NK-92 treated with Interleukin-12 subunit alpha and Interleukin-12 subunit beta, amount 100 ng/mL, for 24 hours (cell line): ENCODE results near the gene THAP7.
"Not testable (repeated sequence)": the region's sequence is repeated elsewhere in the genome, so short reads cannot be mapped to it uniquely, and the experiment has no call there.

ENCODE experiments used
- DNase-seq: peaks from one replicate; lab custom pipeline; 2025; lab: John Stamatoyannopoulos, UW

Gene THAP7, protein sequence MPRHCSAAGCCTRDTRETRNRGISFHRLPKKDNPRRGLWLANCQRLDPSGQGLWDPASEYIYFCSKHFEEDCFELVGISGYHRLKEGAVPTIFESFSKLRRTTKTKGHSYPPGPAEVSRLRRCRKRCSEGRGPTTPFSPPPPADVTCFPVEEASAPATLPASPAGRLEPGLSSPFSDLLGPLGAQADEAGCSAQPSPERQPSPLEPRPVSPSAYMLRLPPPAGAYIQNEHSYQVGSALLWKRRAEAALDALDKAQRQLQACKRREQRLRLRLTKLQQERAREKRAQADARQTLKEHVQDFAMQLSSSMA

DNA sequence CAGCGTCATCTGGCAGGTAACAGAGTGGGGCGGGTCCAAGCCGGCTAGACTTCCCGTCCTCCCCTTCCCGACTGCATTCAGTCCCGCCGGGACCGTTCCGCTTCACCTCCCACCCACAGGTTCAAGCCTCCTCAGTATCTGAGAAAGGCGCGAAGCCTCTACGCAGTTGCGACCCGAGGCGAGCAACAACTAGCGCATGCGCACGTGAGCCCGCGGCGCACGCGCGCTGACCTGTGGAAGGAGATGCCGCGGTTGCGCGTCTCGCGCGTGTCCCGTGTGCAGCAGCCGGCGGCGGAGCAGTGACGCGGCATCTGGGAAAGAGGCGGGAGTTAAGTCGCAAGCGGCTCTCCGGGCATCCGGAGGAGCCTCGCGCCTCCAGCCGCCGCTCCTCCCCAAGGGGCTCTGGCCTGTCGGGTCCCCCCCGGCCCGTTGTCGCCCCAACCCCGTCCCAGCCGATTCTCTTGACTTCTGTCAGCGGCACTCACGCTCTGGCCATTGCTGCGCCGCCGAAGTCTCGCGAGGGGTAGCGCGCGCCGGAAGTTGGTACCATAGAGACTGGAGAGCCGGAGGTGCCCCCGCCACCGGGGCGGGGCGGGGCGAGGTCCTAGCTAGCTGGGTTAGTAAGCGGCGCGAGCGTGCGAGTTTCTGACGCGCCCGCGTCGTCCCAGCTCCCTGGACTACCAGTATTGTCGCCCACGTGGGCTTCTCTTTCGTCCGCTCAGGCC, at the start of gene THAP7:
Gene THAP7 (minus strand): TSS at position 518 of the 725 bp plus-strand sequence. CDS start 207 bp downstream, at position 311.
- DNase-seq: peak; percentile 91

DNA sequence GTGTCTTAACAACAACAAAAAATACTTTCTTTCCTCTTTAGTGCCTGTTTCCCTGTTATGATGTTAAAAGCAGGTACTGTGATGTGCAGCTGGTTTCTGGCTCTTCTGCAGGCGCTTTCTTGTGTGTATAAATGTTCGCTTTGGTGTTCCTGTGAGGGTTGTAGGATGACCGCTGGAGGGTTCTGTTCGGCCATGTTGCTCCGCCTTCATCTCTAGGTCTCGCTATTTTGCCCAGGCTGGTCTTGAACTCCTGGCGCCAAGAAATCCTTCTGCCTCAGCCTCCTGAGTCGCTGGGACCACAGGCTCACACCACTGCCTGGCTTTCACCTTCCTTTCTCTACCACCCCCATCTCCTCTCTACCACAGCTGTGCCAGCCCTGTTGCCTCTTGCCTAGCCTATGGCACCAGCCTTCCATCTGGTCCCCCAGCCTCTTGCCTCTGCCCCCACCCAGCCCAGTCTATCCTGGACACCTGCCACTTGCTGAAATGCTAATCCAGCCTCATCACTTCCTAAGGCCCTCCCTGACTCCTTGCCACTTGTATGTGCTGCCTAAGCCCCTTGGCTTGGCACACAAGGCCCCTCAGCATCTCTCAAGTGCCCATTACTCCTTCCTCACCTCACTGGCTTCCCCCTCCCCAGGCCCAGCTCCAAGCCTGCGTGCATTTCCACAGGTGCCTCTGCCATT, 49.4 kb upstream of the THAP7 start:
- DNase-seq: no peak

DNA sequence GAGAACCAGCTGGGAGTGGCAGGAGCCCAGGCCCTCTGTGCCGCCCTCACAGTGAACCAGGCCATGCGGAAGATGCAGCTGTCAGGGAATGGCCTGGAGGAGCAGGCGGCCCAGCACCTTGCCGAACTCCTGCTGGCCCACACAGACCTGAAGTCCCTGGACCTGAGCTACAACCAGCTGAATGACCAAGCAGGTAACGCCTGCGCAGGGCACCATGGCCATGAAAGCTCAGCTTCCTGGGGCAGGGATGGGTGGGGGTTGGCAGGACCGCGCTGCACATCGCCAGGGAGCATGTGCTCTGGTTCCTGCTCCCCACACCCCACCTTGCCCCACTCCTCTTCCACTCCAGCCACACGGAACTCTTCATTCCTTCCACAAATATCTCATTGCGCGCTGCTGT, 47.0 kb upstream of the THAP7 start:
- DNase-seq: not testable (repeated sequence)

DNA sequence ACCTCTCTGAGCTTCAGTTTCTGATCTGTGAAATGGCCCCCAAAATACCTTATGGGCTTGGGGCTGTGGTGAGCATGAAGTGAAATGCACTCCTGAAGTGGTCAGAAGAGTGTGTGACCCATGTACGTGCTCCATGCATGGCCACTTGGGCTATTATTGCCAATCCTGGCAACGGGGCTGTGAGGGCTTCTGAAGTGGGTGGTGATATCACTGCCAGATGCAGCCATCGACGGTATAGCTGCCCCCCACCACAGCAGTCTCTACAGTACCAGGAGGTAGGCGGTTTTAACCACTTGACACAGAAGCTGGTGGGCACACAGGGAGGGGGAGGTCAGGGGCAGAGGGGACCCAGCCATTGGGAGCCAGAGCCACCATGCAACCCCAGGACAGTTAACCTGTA, 46.5 kb upstream of the THAP7 start:
- not testable (repeated sequence) for DNase-seq

DNA sequence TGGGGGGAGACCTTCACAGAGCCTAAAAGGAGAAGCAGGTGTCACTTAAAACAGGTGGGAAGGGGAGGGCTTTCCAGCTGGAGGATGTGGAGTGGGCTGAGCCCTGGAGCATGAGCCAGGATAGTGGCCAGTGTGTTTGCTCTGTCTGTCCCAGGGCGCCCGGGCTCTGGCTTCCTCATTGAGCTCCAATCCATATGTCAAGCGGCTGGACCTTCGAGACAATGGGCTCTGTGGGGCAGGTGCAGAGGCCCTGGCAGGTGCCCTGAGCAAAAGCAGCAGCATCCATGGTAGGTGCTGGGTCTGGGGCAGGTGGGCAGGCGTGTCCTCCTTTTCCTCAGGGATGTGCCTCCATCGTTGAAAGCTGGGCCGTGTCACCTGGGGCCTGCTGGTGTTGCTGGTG, 45.8 kb upstream of the THAP7 start:
- no peak for DNase-seq

DNA sequence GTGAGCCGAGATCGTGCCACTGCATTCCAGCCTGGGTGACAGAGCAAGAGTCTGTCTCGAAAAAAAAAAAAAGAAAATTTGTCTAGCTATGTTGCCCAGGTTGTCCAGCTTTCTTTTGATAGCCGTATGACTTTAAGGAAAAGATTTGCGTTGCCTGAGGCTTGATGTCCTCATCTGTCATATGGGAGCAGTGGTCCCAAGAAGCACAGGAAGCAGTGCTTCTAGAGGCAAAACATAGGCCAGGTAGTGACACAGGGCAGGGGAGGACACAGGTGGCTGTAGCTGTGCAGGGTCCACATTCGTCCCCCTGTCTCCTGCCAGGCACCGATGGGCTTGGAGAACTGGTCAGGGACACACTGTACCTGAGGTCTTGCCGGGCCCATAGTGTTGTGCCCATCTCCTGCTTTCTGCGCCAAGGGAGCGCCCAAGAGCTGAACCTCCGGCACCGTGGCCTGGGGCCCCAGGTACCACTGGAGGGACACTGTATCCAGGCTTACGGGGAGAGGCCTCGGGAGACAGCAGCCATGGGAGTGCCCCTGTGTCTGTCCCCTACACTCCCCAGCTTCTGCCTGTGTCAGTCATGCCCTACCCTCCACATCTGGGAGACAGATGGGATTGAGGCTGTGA, 45.2 kb upstream of the THAP7 start:
- no peak for DNase-seq

DNA sequence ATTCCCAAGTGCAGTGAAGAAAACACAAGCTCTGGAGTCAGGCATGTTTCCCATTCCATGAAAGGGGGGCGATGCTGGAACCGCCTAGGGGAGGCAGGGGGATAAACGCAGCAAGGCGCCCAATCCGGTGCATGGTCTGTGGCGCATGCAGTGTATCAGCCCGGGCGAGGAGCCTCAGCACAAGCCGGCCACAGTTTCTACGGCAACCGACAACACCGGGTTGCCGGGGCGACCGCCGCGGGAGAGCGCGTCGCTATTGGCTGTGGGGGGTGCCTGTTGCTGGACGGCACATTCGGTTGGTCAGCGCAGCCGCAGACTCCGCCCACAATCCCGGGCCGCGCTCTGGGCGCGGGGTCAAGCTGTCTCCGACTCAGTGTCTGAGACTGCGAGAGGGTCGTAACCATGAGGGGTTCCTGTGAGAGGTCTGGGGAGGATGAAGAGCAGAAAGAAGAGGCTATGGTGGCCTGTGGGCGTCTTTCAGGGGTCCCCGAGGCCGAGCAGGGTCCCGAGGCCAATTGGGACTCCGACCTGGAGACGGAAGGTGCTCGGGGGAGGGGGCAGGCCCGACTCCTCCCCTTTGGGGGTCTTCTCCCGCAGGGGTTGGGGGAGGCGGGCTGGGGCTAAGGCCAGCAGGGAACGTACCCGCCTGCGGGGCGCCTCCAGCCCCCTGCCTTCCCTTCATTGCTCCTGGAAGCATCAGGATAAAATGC, 43.8 kb upstream of the THAP7 start, which contains the start of gene LRRC74B:
Gene LRRC74B (plus strand): TSS at position 362 of the 710 bp plus-strand sequence. CDS start 41 bp downstream, at position 403.
- no peak for DNase-seq

DNA sequence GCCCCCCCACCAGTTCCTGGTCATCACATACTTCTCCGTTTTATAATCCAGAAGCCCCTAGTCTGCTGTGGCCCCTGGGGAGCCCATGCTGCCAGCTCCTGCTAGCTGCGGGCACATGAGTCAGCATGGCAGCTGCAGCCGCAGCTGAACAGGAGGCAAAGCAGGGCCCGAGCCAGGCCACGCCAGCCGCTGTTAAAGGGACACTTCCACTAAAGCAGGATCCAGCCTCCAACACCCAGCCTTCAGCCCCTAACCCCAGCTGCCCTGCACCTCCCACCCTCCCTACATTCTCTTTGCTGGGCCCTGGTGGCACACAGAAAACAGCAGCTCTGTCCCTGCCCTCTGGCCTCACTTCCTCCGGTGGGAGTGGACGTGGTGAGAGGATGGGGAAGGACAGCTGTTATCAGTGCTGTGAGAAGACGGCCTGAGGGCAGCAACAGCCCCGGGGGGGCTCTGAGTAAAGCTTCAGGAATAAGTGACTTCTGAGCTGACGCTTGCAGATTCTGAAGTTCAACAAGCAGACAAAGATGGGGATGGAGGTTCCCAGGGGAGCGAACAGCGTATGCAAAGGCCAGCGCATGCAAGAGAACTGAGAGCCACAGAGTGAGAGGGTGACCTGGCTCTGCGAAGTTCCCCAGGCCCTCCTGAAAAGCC, 43.1 kb upstream of the THAP7 start:
- no peak for DNase-seq

DNA sequence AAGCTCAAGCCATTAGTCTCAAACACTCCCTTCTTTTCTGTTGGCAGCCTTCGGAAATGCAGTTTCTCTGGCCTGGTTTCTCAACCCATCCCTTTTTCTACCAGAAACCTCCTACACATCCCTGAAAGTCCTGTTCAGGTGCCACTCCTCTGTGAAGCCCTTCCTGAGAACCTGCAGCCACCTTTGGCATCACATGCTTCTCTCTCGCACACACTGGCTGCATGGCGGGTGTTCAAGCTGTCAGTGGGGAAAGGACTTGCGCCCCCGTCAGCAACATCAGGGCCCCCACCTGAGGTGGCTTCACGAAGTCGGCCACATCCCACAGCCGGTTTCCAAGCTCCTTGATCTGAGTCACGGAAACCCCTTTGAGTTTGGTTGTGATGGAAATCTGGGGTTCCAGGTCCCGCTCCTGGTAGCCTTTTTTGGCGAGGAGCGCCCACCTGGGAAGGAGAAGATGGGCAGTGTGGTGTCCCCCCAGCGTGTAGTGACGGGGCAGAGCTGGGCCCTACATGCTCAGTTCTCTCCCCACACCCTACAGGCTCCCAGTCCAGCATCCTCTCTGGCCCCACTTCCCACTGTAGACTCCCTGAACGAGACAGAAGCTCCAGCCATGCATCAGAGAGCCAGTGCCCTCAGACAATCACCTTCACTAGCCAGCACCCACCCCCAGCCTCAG, 42.1 kb upstream of the THAP7 start:
- DNase-seq: no peak

DNA sequence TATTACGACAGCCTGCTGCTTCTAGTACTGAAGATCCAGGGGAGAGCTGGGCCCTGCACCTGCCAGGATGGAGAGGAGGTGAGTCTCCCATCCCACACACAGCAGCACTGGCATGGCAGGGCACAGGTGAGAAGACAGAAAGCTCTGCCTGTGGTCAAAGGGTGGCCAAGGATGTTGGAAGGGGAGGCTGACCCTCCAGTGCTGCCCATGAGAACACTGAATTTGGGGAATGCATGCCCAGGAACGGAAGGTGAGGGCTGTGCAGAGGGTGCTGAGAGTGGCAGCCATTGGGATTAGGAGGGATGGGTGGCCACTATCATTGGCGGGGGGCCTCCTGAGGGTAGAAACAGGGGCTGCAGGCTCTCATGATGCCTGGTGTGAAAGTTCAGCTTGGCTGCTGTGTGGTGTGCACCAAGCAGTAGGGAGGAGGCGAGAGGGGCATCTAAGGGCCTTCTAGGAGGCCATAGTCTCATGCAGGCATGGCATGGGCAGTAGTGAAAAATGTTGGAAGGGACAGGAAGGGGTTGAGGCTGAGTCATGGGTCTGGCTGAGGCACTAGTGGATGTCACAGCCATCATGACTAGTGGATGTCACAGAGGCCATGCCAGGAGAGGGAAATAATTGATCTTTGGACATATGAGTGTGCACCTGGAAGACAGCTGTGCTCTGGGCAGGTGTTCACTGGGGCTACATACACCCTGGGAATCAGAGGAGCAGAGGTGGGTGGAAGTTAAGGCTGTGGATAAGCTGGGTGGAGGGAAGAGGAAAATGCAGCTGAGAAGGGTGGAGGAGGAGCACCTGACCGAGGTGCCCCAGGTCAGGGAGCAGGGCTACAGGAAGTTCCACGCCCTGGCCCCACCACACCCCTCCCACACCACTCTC, 41.3 kb upstream of the THAP7 start:
- DNase-seq: no peak

DNA sequence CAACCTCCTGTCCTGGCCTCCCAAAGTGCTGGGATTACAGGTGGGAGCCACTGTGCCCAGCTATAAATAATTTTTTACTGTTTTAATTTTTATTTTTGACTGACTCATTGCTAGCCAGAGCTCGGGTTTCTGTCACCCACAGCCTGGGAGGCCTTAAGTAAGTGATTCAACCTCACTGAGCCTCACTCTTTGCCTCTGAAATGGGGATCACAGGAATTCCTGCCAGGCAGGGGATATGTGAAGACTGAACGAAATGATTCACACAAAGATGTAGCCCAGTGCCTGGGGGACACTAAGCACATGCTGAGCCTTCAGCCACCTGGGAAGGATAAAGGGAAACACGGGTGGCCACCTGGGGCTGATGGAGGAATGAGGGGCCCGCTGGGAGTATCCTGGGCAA, 40.0 kb upstream of the THAP7 start:
- no peak for DNase-seq

DNA sequence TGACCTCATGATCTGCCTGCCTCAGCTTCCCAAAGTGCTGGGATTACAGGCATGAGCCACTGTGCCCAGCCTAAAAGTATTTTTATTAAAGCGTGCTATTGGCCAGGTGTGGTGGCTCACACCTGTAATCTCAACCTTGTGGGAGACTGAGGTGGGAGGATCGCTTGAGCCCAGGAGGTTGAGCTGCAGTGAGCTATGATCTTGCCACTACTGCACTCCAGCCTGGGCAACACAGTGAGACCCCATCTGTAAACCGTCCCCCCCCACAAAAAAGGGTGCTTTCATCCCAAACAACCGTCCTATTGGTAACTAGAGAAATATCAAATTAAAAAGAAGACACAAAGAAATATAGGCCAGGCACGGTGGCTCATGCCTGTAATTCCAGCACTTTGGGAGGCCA, 37.2 kb upstream of the THAP7 start:
- not testable (repeated sequence) for DNase-seq

DNA sequence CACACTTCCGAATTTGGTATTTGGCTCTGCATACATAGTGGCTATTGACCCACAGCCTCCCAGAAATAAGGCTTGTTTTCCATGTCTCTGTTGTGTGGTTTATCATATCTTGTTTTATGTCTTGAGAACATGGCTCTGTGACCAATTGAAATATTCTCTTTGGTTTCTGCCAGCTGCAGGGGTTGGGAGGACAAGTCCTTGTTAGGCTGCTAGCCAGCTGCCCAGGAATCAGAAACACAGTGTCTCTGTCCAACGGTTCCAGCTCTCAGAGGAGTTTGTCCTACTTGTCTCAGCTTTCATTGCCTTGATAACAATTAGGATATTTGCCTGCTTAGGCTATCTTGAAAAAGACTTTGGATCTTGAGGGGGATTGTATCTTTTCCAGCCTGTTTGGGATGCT, 36.5 kb upstream of the THAP7 start:
- no peak for DNase-seq

DNA sequence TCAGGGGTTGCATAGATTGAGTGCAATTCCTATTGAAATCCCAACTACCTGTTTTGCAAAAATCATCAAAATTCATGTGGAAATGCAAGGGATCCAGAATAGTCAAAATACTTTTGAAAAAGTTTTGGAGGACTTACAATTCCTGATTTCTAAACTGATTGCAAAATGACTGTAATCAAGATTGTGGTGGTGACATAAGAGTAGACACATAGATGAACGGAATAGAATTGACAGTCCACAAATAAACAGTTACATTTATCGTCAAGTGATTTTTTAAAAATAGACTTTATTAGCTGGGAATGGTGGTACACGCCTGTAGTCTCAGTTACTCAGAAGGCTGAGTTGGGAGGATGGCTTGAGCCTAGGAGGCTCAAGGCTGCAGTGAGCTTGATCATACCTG, 33.1 kb upstream of the THAP7 start:
- no peak for DNase-seq

DNA sequence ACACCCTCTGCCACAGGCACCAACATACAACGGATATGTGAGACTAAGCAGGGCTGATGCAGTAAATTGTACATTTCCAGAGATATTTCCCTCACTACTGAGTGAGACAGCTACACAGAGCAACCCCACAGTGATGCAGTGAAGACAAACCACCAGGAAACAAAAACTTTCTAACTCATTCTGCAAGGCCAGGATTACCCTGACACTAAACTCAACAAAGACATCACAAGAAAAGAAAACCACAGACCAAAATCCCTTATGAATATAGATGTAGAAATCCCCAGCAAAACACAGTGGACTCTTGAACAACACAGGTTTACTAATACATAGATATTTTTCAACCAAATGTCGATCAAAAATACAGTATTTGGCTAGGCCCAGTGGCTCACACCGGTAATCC, 32.0 kb upstream of the THAP7 start:
- no peak for DNase-seq

DNA sequence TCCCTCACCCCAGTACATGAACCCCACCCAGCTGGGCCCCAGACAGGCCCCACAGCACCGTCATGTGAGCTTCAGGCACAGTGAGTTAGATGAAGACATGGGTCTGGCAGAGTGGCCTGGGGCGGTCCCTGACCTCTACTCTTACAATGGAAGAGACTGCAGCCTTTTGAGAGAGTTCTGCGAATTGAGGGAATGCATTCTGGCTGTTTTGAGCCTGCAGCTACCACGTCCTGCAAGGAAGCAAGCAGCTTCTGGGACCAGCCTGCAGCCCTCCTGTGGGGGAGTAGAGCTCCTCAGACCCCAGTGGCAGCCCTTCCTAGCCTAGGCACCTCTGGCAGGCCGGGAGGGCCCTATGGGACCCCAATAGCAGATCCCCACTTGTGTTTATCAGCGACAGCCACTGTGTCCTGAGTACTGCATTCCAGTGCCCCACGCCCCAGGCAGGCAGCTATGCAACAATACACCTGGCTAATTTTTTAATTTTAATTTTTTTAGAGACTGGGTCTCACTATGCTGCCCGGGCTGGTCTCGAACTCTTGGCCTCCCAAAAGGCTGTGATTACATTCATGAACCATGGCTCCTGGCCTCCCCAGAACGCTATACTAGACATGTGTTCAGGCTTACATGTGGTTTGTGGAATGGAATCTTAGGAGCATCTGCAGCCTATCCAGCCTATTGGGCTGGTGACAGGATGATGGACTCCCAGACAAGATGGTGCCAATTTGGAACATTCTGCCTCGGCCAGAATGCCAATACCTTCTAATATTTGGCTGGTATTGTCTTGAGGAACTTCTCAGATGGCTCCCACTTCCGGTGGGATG, 31.2 kb upstream of the THAP7 start:
- no peak for DNase-seq

DNA sequence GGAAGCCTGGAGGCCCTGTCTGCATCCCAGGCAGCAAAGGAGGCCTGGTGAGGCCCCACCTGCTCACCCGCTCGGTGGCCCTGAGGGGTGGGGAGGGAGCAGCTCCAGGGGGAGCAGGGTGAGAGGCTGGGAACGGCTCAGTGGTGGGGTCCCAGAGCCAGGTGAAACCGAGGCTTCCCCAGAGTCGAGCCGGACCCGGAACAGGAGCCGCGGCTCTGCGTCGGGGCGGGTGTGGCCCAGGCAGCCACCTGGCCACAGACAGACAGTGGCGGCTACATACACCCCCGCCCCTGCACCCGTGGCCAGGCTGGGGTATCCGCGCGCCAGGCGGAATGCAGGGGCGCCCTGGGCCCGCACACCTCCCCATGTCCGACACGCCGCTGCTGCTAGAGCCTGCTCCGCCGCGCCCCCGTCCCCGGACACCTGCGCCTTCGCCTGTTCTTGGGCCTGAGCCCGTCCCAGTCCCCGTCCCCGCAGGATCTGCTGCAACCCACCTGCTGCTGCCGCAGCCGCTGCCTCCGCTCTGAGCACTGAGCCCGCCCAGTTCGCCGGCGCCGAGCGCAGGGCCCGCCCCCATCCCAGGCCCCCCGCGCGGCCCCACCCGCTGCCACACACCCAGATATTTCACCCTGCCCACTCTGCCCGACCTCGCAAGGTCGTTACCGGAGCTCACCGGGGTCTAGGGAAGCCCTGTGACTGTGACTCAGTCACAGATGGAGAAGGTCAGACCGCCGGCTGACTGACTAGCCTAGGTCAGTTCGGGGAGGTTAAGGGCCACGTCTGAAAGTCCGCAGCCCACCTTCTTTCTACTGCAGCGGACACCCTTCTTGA, 30.3 kb upstream of the THAP7 start, which contains the start of gene SLC7A4:
Gene SLC7A4 (minus strand): TSS at position 525 of the 831 bp plus-strand sequence. CDS start 749 bp downstream, outside the sequence.
- no peak for DNase-seq
